Measurements from ENCODE around the gene MPV17. TPM values are rescaled to one million over a fixed set of nuclear protein-coding genes. Genes with fewer than 3 reads are reported as not detected.

The MPV17 gene
- total RNA-seq, 2 donors from 2014 or later: 56.7 to 64.3 TPM

DNA sequence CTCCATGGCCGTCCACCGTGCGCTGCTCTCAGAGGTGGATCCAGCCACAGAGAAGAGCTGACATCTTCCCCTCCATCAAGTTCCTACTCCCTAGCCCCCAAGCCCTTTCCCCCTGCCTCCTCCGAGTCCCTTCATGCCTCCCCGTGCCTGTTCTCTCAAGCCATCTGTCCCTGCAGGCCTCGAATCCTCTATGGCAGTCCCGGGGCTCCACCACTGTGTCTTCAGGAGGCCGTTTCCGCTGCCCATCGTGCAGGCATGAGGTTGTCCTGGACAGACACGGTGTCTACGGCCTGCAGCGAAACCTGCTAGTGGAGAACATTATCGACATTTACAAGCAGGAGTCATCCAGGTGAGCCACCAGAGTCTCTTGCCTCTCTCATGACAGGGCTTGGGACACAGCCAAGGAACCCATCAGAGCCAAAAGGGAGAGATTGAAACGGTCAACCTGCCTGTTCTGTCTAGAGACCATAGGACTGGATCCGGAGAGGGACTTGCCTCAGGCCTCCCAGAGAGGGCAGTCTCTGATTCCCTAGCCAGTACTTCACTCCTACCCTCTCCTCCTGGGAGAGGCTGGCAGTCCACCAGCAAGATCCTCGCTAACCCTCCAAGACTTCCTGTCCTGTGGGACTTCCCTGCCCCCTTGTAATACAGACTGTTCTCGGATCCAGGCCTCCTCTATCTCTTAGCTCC lies 24.4 kb downstream of the MPV17 start:
- TF ChIP-seq POLR2A (IDR thresholded peaks at IDR 0.05): no peak
- TF ChIP-seq, protein P1, sequence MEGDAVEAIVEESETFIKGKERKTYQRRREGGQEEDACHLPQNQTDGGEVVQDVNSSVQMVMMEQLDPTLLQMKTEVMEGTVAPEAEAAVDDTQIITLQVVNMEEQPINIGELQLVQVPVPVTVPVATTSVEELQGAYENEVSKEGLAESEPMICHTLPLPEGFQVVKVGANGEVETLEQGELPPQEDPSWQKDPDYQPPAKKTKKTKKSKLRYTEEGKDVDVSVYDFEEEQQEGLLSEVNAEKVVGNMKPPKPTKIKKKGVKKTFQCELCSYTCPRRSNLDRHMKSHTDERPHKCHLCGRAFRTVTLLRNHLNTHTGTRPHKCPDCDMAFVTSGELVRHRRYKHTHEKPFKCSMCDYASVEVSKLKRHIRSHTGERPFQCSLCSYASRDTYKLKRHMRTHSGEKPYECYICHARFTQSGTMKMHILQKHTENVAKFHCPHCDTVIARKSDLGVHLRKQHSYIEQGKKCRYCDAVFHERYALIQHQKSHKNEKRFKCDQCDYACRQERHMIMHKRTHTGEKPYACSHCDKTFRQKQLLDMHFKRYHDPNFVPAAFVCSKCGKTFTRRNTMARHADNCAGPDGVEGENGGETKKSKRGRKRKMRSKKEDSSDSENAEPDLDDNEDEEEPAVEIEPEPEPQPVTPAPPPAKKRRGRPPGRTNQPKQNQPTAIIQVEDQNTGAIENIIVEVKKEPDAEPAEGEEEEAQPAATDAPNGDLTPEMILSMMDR (IDR thresholded peaks at IDR 0.05): no peak
- no peak overlapping the region for H3K27ac ChIP-seq
- intact Hi-C loops (cut with DNase I): no loop called here
- H3K4me1 ChIP-seq: peaks cover 6% of the 10 kb centered on the region
- DNase-seq (no peak), ATAC-seq (no peak)
- H3K4me3 ChIP-seq: no peak overlapping the region
- H3K36me3 ChIP-seq (replicated peaks in 1 of 2; ENCODE audit: insufficient read depth in 1 of 2, low read depth in 2 of 2): no peaks in the 10 kb centered on the region
- H3K27me3 ChIP-seq: no peaks in the 10 kb centered on the region
- WGBS, 2 donors: 77% methylated on average over 14 to 18 of the region's 18 CpGs
- no peaks in the 10 kb centered on the region for H3K9me3 ChIP-seq

DNA sequence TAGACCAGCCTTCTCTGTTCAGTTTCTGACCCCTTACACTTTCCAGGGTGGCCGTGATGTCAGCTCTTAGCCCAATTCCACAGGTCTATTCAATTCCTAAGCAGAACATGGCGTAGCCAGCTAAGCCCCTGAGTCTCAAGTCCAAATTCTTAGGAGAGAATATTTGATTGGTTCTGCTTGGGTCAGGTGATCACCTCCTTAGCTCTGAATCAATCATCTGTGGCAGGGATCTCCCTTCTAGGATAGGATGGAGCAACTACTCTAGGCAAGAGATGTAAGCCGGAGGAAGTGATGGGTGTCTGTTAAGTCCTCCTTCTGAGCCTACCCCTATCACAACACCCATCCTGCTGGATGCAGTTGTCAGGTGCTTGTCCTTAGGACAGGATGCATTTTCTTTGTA lies 25.7 kb downstream of the MPV17 start:
- H3K27ac ChIP-seq: no peak overlapping the region
- 59 to 64% methylated on average over 3 of the region's 3 CpGs for WGBS, 2 donors
- H3K4me1 ChIP-seq: peaks cover 10% of the 10 kb centered on the region
- H3K9me3 ChIP-seq: no peaks in the 10 kb centered on the region
- intact Hi-C loops (cut with DNase I): no loop called here
- ATAC-seq: no peak
- H3K36me3 ChIP-seq (replicated peaks in 1 of 2; ENCODE audit: insufficient read depth in 1 of 2, low read depth in 2 of 2): no peaks in the 10 kb centered on the region
- H3K4me3 ChIP-seq: no peak overlapping the region
- TF ChIP-seq, protein P1 (IDR thresholded peaks at IDR 0.05): no peak
- no peak for TF ChIP-seq POLR2A (IDR thresholded peaks at IDR 0.05)
- H3K27me3 ChIP-seq: no peaks in the 10 kb centered on the region
- no peak for DNase-seq

DNA sequence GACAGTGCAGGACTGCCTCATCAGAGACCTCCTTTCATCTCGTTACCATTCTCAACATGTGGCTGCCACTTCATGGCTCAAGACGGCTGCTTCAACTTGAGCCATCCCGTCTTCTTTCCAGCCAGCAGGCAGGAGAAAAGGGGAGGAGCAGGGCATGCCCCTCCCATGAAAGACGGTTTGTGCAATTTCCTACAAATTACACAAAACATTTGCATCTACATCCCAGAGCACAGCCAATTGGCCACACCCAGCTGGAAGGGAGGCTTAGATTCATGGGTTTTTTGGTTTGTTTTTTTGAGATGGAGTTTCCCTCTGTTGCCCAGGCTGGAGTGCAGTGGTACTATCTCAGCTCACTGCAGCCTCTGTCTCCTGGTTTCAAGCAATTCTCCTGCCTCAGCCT lies 26.4 kb downstream of the MPV17 start:
- H3K27ac ChIP-seq: no peak overlapping the region
- H3K9me3 ChIP-seq: no peaks in the 10 kb centered on the region
- 46 to 55% methylated on average over 4 of the region's 4 CpGs for WGBS, 2 donors
- H3K4me3 ChIP-seq: no peak overlapping the region
- DNase-seq (no peak), ATAC-seq (no peak)
- intact Hi-C loops (cut with DNase I): no loop called here
- H3K36me3 ChIP-seq (replicated peaks in 1 of 2; ENCODE audit: insufficient read depth in 1 of 2, low read depth in 2 of 2): no peaks in the 10 kb centered on the region
- H3K4me1 ChIP-seq: peaks cover 10% of the 10 kb centered on the region
- no peaks in the 10 kb centered on the region for H3K27me3 ChIP-seq
- no peak for TF ChIP-seq POLR2A (IDR thresholded peaks at IDR 0.05)
- TF ChIP-seq, protein P1 (IDR thresholded peaks at IDR 0.05): no peak

GRCh38 chr2:27294928-27295327 lies 28.0 kb downstream of the MPV17 start:
- no peaks in the 10 kb centered on the region for H3K36me3 ChIP-seq (replicated peaks in 1 of 2; ENCODE audit: insufficient read depth in 1 of 2, low read depth in 2 of 2)
- no peaks in the 10 kb centered on the region for H3K27me3 ChIP-seq
- ATAC-seq (no peak), DNase-seq (no peak)
- WGBS, 2 donors: 76 to 79% methylated on average over 8 of the region's 8 CpGs
- intact Hi-C loops (cut with DNase I): no loop called here
- TF ChIP-seq POLR2A (IDR thresholded peaks at IDR 0.05): no peak
- TF ChIP-seq, protein P1 (IDR thresholded peaks at IDR 0.05): no peak
- peaks cover 10% of the 10 kb centered on the region for H3K4me1 ChIP-seq
- no peak overlapping the region for H3K4me3 ChIP-seq
- no peaks in the 10 kb centered on the region for H3K9me3 ChIP-seq
- no peak overlapping the region for H3K27ac ChIP-seq

DNA sequence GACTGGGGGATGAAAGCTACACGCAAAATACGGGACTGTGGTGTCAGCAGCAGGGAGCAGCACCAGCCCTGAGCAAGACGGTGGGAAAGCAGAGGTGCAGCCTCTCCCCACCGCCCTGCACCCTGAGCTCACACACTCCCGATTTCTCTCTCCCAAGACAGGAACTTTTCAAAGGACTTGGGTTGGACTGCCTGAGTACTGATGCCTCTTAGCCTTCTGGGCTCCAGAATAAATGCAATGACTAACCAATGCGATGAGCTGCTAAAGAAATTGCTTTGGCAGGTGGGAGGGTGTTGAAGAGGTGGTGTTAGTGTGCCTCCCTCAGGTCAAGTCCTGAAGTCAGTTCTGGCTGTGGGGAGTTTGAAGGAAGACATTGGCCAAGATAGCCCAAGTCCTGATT lies 31.0 kb downstream of the MPV17 start:
- 47 to 63% methylated on average over 6 of the region's 6 CpGs for WGBS, 2 donors
- no peak overlapping the region for H3K4me3 ChIP-seq
- no peak for TF ChIP-seq POLR2A (IDR thresholded peaks at IDR 0.05)
- TF ChIP-seq, protein P1 (IDR thresholded peaks at IDR 0.05): no peak
- ATAC-seq (no peak), DNase-seq (no peak)
- H3K27me3 ChIP-seq: no peaks in the 10 kb centered on the region
- H3K27ac ChIP-seq: no peak overlapping the region
- H3K9me3 ChIP-seq: no peaks in the 10 kb centered on the region
- H3K36me3 ChIP-seq (replicated peaks in 1 of 2; ENCODE audit: insufficient read depth in 1 of 2, low read depth in 2 of 2): no peaks in the 10 kb centered on the region
- H3K4me1 ChIP-seq: peaks cover 10% of the 10 kb centered on the region
- intact Hi-C loops (cut with DNase I): no loop called here

Measured in body of pancreas (tissue), 4 donors.